ENCODE measurements around the gene VPS26B. TPM values are rescaled to one million over a fixed set of nuclear protein-coding genes. Genes with fewer than 3 reads are reported as not detected.

The VPS26B gene
- total and polyA plus RNA-seq, 4 donors: 17.1 to 37.6 (median 27.4) TPM

DNA sequence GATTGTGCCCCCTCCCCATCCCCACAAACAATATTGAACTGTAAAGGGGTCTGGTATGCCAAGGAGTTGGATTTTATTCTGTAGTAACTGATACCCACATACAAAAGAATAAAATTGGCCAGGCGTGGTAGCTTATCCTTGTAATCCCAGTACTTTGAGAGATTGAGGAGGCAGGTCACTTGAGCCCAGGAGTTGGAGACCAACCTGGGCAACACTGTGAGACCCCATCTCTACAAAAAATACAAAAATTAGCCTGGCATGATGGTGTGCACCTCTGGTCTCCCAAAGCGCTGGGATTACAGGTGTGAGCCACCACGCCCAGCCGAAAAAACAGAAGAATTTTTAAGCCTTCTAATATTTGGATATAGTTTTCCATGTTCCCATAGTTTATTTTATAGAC, 47.5 kb downstream of the VPS26B start:
- Histone ChIP-seq H3K27me3 (ENCODE audit: control insufficient read depth in 3 of 3, insufficient read depth in 3 of 3, low read length in 2 of 3) (peaks cover 6 to 59% (median 49%) of the 10 kb centered on the region in 3 donors), H3K27ac (ENCODE audit: low read depth in 1 of 2, low read length in 1 of 2) (no peak overlapping the region), H3K36me3 (ENCODE audit: control insufficient read depth in 4 of 4, insufficient read depth in 4 of 4, low read length in 4 of 4) (no peaks in the 10 kb centered on the region), H3K4me1 (ENCODE audit: control insufficient read depth in 5 of 5, insufficient read depth in 5 of 5, low read length in 5 of 5) (peaks cover 0 to 18% (median 0%) of the 10 kb centered on the region in 5 donors), H3K9ac (ENCODE audit: insufficient read depth in 1 of 2, low read length in 2 of 2) (no peak overlapping the region), H3K9me3 (ENCODE audit: control insufficient read depth in 4 of 4, insufficient read depth in 3 of 4, low read length in 3 of 4) (no peaks in the 10 kb centered on the region), H3K4me3 (no peak overlapping the region)
- TF ChIP-seq, protein P1, sequence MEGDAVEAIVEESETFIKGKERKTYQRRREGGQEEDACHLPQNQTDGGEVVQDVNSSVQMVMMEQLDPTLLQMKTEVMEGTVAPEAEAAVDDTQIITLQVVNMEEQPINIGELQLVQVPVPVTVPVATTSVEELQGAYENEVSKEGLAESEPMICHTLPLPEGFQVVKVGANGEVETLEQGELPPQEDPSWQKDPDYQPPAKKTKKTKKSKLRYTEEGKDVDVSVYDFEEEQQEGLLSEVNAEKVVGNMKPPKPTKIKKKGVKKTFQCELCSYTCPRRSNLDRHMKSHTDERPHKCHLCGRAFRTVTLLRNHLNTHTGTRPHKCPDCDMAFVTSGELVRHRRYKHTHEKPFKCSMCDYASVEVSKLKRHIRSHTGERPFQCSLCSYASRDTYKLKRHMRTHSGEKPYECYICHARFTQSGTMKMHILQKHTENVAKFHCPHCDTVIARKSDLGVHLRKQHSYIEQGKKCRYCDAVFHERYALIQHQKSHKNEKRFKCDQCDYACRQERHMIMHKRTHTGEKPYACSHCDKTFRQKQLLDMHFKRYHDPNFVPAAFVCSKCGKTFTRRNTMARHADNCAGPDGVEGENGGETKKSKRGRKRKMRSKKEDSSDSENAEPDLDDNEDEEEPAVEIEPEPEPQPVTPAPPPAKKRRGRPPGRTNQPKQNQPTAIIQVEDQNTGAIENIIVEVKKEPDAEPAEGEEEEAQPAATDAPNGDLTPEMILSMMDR (IDR thresholded peaks at IDR 0.05; ENCODE audit: control extremely low read depth, extremely low read depth): no peak
- 91 to 92% methylated on average over 4 of the region's 4 CpGs for WGBS, 2 donors
- DNase-seq: no peak
- ATAC-seq (ENCODE audit: insufficient read depth, low FRiP score): no peak

DNA sequence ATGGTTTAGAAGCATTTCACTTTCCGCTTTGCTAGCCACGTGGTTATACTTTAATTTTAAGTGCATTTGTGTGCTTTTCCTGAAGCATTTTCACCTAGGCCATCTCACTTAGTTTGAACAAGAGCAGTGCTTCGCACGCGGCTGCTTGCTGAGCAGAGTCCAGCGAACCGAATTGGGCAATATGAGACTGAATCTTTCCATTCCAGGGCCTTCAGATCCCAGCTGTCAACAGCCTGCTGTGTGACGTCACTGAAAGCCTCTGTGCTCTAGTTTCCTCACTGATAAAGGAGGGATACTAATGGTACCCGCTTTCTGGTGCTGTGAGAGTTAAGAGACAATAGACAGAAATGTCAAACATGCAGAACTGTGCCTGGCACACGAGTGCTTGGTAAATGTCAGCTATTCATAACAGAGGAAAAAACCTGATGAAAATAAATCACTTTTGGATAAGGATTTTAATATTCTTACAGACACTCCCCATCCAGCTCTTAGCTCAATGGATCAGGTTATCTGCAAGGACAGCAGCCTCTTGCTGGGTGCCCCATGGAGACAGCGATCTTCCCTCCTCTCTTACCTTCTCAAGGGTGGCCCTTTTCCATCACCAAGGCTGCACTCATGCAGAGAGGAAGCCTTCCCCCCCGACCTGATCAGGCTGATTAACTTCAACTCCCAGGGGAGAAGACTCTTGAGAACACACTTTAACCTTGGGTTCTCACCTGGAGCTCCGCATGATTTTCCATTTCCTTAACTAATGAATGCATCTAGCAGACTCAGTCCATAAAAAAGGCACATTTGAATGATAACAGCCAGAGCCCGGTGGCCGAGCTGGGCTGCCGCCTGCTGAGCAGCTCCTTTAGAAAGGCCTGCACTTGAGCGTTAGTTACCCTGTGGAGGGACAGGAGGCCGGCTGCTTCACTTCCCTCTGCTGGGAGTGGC, 48.2 kb downstream of the VPS26B start:
- Histone ChIP-seq H3K9me3 (ENCODE audit: control insufficient read depth in 4 of 4, insufficient read depth in 3 of 4, low read length in 3 of 4) (peaks cover 0 to under 1% (median 0%) of the 10 kb centered on the region in 4 donors), H3K27me3 (ENCODE audit: control insufficient read depth in 3 of 3, insufficient read depth in 3 of 3, low read length in 2 of 3) (peaks cover 6 to 62% (median 56%) of the 10 kb centered on the region in 3 donors), H3K27ac (ENCODE audit: low read depth in 1 of 2, low read length in 1 of 2) (no peak overlapping the region), H3K4me3 (no peak overlapping the region), H3K4me1 (ENCODE audit: control insufficient read depth in 5 of 5, insufficient read depth in 5 of 5, low read length in 5 of 5) (peaks cover 0 to 21% (median 0%) of the 10 kb centered on the region in 5 donors), H3K36me3 (ENCODE audit: control insufficient read depth in 4 of 4, insufficient read depth in 4 of 4, low read length in 4 of 4) (no peaks in the 10 kb centered on the region), H3K9ac (ENCODE audit: insufficient read depth in 1 of 2, low read length in 2 of 2) (no peak overlapping the region)
- TF ChIP-seq, protein P1 (IDR thresholded peaks at IDR 0.05; ENCODE audit: control extremely low read depth, extremely low read depth): no peak
- 37 to 39% methylated on average over 18 of the region's 18 CpGs for WGBS, 2 donors
- DNase-seq (peak; percentile 77 to 89 (median 84)), ATAC-seq (ENCODE audit: insufficient read depth, low FRiP score) (no peak)

DNA sequence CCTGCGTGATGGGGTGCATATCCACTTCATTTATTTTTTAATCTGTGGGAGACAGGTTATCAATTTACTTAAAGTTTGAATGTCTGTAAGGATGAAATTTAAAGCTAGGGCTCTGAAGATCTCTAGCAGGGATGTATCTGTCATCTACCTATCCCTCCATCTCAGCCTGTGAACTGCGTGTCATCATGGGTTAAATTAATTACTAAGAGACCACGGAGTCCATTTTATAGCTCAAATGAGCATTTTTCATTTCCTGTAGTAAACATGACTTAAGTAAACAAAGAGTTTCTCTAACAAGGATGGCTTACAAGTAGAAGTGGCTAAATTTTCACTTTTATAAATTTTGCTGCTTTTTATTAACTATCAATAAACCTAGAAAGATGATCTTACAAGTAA, 48.8 kb downstream of the VPS26B start:
- DNase-seq (no peak), ATAC-seq (ENCODE audit: insufficient read depth, low FRiP score) (no peak)
- peaks cover 6 to 68% (median 63%) of the 10 kb centered on the region in 3 donors for H3K27me3 ChIP-seq (ENCODE audit: control insufficient read depth in 3 of 3, insufficient read depth in 3 of 3, low read length in 2 of 3)
- 31 to 50% methylated on average over 3 of the region's 3 CpGs for WGBS, 2 donors
- H3K9ac ChIP-seq (ENCODE audit: insufficient read depth in 1 of 2, low read length in 2 of 2): no peak overlapping the region
- H3K36me3 ChIP-seq (ENCODE audit: control insufficient read depth in 4 of 4, insufficient read depth in 4 of 4, low read length in 4 of 4): no peaks in the 10 kb centered on the region
- TF ChIP-seq, protein P1 (IDR thresholded peaks at IDR 0.05; ENCODE audit: control extremely low read depth, extremely low read depth): no peak
- H3K4me3 ChIP-seq: no peak overlapping the region
- peaks cover 0 to 4% (median under 1%) of the 10 kb centered on the region in 4 donors for H3K9me3 ChIP-seq (ENCODE audit: control insufficient read depth in 4 of 4, insufficient read depth in 3 of 4, low read length in 3 of 4)
- H3K27ac ChIP-seq (ENCODE audit: low read depth in 1 of 2, low read length in 1 of 2): no peak overlapping the region
- H3K4me1 ChIP-seq (ENCODE audit: control insufficient read depth in 5 of 5, insufficient read depth in 5 of 5, low read length in 5 of 5): peaks cover 0 to 21% (median 0%) of the 10 kb centered on the region in 5 donors
